Adrenal gland (tissue), 12 donors: ENCODE results near the gene HSD17B1. TPM values are rescaled to one million over a fixed set of nuclear protein-coding genes. Genes with fewer than 3 reads are reported as not detected.

ENCODE experiments used
- DNase-seq, 7 donors: peaks; one replicate each; pipeline ENCODE4 v3.0.0-alpha.2; 2019 to 2020
- H3K27ac ChIP-seq, 5 donors: fragments of 200-600 bp; sonication (generic) in 4 of 5; 1 replicate in 3 of 5; 2 replicates in 2 of 5; pipeline versions ENCODE4 v1.5.1 to v1.8.0; 2016 to 2020; ENCODE audit warnings: mild to moderate bottlenecking in 1 of 5
- H3K27me3 ChIP-seq: fragments of 200-600 bp; 2 replicates; pipeline ENCODE4 v1.8.0; 2021
- H3K36me3 ChIP-seq, 2 donors: fragments of 200-600 bp; replicated peaks in 1 of 2; 1 replicate in 1 of 2; 2 replicates in 1 of 2; pipeline versions ENCODE4 v1.5.1 to v1.8.0; 2018 to 2022
- H3K4me1 ChIP-seq, 2 donors: fragments of 200-600 bp; replicated peaks in 1 of 2; 1 replicate in 1 of 2; 2 replicates in 1 of 2; pipeline versions ENCODE4 v1.5.1 to v1.8.0; 2018 to 2021
- H3K4me3 ChIP-seq, 4 donors: fragments of 200-600 bp; sonication (generic) in 3 of 4; one replicate each; pipeline ENCODE4 v1.5.1; 2016 to 2018
- H3K9me3 ChIP-seq, 3 donors: fragments of 200-600 bp; sonication (generic) in 1 of 3; replicated peaks in 1 of 3; 1 replicate in 2 of 3; 2 replicates in 1 of 3; pipeline versions ENCODE4 v1.5.1 to v1.8.0; 2016 to 2021
- POLR2A ChIP-seq, 2 donors: fragments of 450-650 bp; IDR thresholded peaks; one replicate each; pipeline ENCODE4 v1.6.1; 2017; ENCODE audit warnings: antibody characterized with exemption in 2 of 2, mild to moderate bottlenecking in 2 of 2, moderate library complexity in 1 of 2
- WGBS, 4 donors: extraction: QIAGEN DNeasy Blood & Tissue Kit in 2 of 4; methylation state at CpG; one replicate each; pipeline versions ENCODE4 v1.1.5 to v1.1.7; 2013 to 2017; 5-methylcytosine and 5-hydroxymethylcytosine counted together
- intact Hi-C, 2 donors: fragments of 100-400 bp; cut with DNase I; formaldehyde crosslinking; loops; one replicate each; pipeline versions ENCODE4 v1.14.1 to v1.15.0; 2022 to 2023
- polyA plus RNA-seq, 3 donors: library from polyadenylated mRNA; stranded (reverse); fragments of 200-250 nt in 2 of 3; fragments of 350-450 nt in 1 of 3; fragmentation: Illumina TruSeq in 1 of 3; extraction: RNeasy Lipid Tissue Mini Kit (QIAGEN cat#74804) in 1 of 3; gene quantifications; one replicate each; pipeline ENCODE4 v1.2.3, GENCODE V29; 2013 to 2014
- total RNA-seq, 9 donors: library from RNA; depleted of rRNA in 4 of 9; stranded (reverse); fragments of >200 nt in 4 of 9; fragments of 120-200 nt in 1 of 9; fragmentation: NEBNext Ultra II Directional in 1 of 9; extraction: Animal tissue kit (Norgen Biotek cat#: 25700) in 1 of 9; gene quantifications; one replicate each; pipeline versions ENCODE4 v1.1.0 to v1.2.4, GENCODE V29; 2013 to 2023
- TF ChIP-seq, protein P1 (sequence below), 6 experiments: fragments of 450-650 bp in 4 of 6; fragments of 200-600 bp in 2 of 6; sonication (generic) in 1 of 6; IDR thresholded peaks; 1 replicate in 5 of 6; 2 replicates in 1 of 6; pipeline versions ENCODE4 v1.5.1 to v1.8.0; 2016 to 2021; ENCODE audit warnings: antibody characterized with exemption in 6 of 6, mild to moderate bottlenecking in 2 of 6, moderate library complexity in 1 of 6
- donor health status: healthy with polysubstance abuse.
- donor health status: Bipolar disorder and iron deficiency.
- donor health status: DM: yes; HTN: yes; CAD: no.
- donor health status: DM: no; HTN: no; CAD: no.
- donor health status: DM: no; HTN: no; CAD: no.
- donor health status: DM: yes; HTN: yes; CAD: no.

The HSD17B1 gene
- total and polyA plus RNA-seq, 12 donors: 0.22 to 7.6 (median 2.1) TPM

DNA sequence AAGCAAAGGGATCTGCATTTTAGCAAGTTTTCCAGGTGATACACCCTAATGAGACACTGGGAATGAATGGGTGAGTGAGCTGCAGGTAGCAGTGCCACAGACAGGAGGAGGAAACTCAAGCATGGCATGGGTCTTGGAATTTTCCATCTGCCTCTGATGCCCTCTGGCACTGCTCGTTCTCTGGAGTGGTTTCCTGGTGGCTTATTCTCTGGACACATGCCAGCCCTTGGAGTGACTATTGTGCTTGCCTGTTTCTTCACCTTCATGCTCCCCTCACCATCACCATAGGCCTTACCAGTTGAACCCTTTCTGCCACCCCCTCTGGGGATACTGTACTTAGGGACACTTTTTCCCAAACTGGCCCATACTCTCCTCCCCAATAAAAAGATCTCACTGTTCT lies 10.8 kb downstream of the HSD17B1 start:
- TF ChIP-seq, protein P1, sequence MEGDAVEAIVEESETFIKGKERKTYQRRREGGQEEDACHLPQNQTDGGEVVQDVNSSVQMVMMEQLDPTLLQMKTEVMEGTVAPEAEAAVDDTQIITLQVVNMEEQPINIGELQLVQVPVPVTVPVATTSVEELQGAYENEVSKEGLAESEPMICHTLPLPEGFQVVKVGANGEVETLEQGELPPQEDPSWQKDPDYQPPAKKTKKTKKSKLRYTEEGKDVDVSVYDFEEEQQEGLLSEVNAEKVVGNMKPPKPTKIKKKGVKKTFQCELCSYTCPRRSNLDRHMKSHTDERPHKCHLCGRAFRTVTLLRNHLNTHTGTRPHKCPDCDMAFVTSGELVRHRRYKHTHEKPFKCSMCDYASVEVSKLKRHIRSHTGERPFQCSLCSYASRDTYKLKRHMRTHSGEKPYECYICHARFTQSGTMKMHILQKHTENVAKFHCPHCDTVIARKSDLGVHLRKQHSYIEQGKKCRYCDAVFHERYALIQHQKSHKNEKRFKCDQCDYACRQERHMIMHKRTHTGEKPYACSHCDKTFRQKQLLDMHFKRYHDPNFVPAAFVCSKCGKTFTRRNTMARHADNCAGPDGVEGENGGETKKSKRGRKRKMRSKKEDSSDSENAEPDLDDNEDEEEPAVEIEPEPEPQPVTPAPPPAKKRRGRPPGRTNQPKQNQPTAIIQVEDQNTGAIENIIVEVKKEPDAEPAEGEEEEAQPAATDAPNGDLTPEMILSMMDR (IDR thresholded peaks at IDR 0.05): peak in 1 of 6 experiments; percentile 1
- TF ChIP-seq POLR2A (IDR thresholded peaks at IDR 0.05): no peak
- Histone ChIP-seq H3K4me1 (peaks cover 35 to 43% of the 10 kb centered on the region in 2 donors), H3K4me3 (peak overlapping the region in 1 of 4 donors; percentile 91), H3K9me3 (no peaks in the 10 kb centered on the region), H3K27ac (peak overlapping the region in 4 of 5 donors; percentile 81 to 92 (median 88)), H3K36me3 (peaks cover 0 to 23% of the 10 kb centered on the region in 2 donors), H3K27me3 (no peaks in the 10 kb centered on the region)
- intact Hi-C loops: no loop called here
- DNase-seq: peak in 6 of 7 donors; percentile 57 to 76 (median 68)
- WGBS, 4 donors: 0 to 15% (median 11%) methylated on average over 1 of the region's 1 CpG

DNA sequence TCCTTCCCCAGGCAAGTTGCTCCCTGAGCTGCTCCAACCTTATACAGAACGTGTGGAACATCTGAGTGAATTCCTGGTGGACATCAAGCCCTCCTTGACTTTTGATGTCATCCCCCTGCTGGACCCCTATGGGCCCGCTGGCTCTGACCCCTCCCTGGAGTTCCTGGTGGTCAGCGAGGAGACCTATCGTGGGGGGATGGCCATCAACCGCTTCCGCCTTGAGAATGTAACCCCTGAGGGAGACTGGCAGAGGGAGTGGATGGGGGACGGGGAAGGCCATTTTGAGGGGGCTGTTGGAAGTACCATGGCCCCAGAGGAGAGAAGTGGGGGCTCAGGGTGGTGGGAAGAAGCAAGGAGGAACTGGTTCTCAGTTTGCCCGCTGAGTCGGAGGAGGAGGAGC lies 11.2 kb downstream of the HSD17B1 start:
- 75 to 85% (median 78%) methylated on average over 9 of the region's 9 CpGs for WGBS, 4 donors
- Histone ChIP-seq H3K9me3 (no peaks in the 10 kb centered on the region), H3K36me3 (peaks cover 0 to 27% of the 10 kb centered on the region in 2 donors), H3K4me1 (peaks cover 35 to 43% of the 10 kb centered on the region in 2 donors), H3K27me3 (no peaks in the 10 kb centered on the region), H3K27ac (peak overlapping the region in 4 of 5 donors; percentile 81 to 92 (median 88)), H3K4me3 (no peak overlapping the region)
- DNase-seq: no peak
- no peak for TF ChIP-seq POLR2A (IDR thresholded peaks at IDR 0.05)
- TF ChIP-seq, protein P1 (IDR thresholded peaks at IDR 0.05): no peak
- intact Hi-C loops: no loop called here

DNA sequence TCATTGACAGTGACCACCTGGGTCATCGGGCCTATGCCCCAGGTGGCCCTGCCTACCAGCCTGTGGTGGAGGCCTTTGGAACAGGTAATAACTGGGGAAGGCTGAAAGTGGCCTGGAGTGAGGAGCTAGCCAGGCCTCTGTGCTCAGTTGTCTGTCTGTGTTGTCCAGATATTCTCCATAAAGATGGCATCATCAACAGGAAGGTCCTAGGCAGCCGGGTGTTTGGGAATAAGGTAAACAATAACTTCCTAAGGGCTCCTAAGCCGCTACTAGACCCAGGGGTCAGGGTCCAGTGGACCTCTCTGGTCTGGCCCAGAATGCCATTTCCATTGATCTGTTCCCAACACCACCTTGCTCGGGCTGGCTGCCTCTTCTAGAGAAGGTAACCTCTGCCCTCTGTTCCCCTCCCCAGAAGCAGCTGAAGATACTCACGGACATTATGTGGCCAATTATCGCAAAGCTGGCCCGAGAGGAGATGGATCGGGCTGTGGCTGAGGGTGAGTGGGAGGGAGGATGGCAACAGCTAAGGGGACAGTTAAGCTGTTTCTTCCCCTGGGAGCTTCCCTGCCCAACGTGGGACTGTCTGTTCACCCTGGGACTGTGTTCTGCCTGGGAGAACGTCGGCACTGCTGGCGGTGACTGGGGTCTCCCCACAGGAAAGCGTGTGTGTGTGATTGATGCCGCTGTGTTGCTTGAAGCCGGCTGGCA lies 12.2 kb downstream of the HSD17B1 start:
- H3K27ac ChIP-seq: no peak overlapping the region
- no peak overlapping the region for H3K4me3 ChIP-seq
- peaks cover 0 to 37% of the 10 kb centered on the region in 2 donors for H3K36me3 ChIP-seq
- 89 to 92% (median 90%) methylated on average over 14 to 15 of the region's 15 CpGs for WGBS, 4 donors
- DNase-seq: no peak
- peaks cover 35 to 43% of the 10 kb centered on the region in 2 donors for H3K4me1 ChIP-seq
- TF ChIP-seq, protein P1 (IDR thresholded peaks at IDR 0.05): no peak
- intact Hi-C loops: no loop called here
- no peaks in the 10 kb centered on the region for H3K27me3 ChIP-seq
- no peaks in the 10 kb centered on the region for H3K9me3 ChIP-seq

DNA sequence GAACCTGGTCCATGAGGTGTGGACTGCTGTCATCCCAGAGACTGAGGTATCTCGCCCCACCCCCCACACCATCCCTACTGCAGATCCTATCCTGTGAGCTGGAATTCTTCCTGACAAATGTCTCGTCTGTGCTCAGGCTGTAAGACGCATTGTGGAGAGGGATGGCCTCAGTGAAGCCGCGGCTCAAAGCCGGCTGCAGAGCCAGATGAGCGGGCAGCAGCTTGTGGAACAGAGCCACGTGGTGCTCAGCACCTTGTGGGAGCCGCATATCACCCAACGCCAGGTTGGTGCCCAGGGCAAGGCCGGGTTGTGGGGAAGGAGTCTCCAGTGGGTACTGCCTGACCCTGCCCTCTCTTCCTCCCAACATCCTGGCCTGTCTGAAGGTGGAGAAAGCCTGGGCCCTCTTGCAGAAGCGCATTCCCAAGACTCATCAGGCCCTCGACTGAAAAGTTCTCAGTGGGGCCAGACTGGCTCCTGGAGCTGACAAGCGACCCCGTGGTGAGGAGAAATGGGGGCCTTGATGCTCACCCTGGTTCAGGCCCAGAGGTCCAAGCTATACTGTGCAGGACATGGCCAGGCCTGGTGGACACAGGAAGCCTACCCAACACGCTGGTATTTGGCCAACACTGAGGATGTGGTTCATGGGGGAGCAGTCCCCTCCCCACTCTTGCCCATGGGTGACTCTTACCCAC lies 12.9 kb downstream of the HSD17B1 start:
- Histone ChIP-seq H3K27ac (peak overlapping the region in 3 of 5 donors; percentile 92 to 94 (median 92)), H3K4me3 (no peak overlapping the region), H3K4me1 (peaks cover 35 to 43% of the 10 kb centered on the region in 2 donors), H3K9me3 (no peaks in the 10 kb centered on the region), H3K36me3 (peaks cover 0 to 44% of the 10 kb centered on the region in 2 donors), H3K27me3 (no peaks in the 10 kb centered on the region)
- no peak for DNase-seq
- intact Hi-C loops: no loop called here
- TF ChIP-seq POLR2A (IDR thresholded peaks at IDR 0.05): no peak
- TF ChIP-seq, protein P1 (IDR thresholded peaks at IDR 0.05): no peak
- WGBS, 4 donors: 85 to 95% (median 89%) methylated on average over 11 to 16 of the region's 16 CpGs
